Gastrocnemius medialis (tissue), 4 donors: Measurements from ENCODE around the gene RPS14. TPM values are rescaled to one million over a fixed set of nuclear protein-coding genes. Genes with fewer than 3 reads are reported as not detected.

ENCODE experiments used
- ATAC-seq, 2 donors: fragments of 150-250 bp; one replicate each; pipeline ENCODE4 v1.9.1; 2016
- DNase-seq, 2 donors: peaks; one replicate each; pipeline ENCODE4 v3.0.0-alpha.2; 2019
- H3K27ac ChIP-seq, 4 donors: fragments of 200-600 bp; sonication (generic); 1 replicate in 1 of 4; 2 replicates in 3 of 4; pipeline ENCODE4 v1.5.1; 2016 to 2018; ENCODE audit warnings: mild to moderate bottlenecking in 2 of 4, moderate library complexity in 1 of 4
- H3K27me3 ChIP-seq, 3 donors: fragments of 200-600 bp; sonication (generic) in 2 of 3; 1 replicate in 1 of 3; 2 replicates in 2 of 3; pipeline versions ENCODE4 v1.5.1 to v1.6.0; 2016 to 2019; ENCODE audit warnings: mild to moderate bottlenecking in 1 of 3, moderate library complexity in 1 of 3
- H3K36me3 ChIP-seq, 2 donors: fragments of 200-600 bp; sonication (generic) in 1 of 2; one replicate each; pipeline ENCODE4 v1.5.1; 2017 to 2018
- H3K4me1 ChIP-seq, 2 donors: fragments of 200-600 bp; sonication (generic) in 1 of 2; one replicate each; pipeline ENCODE4 v1.5.1; 2016 to 2017; ENCODE audit warnings: mild to moderate bottlenecking in 2 of 2
- H3K4me3 ChIP-seq, 4 donors: fragments of 200-600 bp; sonication (generic) in 3 of 4; 1 replicate in 1 of 4; 2 replicates in 3 of 4; pipeline ENCODE4 v1.5.1; 2016 to 2019; ENCODE audit warnings: mild to moderate bottlenecking in 2 of 4
- H3K9me3 ChIP-seq, 3 donors: fragments of 200-600 bp; sonication (generic) in 2 of 3; 1 replicate in 1 of 3; 2 replicates in 2 of 3; pipeline ENCODE4 v1.5.1; 2016 to 2019
- POLR2A ChIP-seq, 2 donors: fragments of 450-650 bp; IDR thresholded peaks; one replicate each; pipeline ENCODE4 v1.6.1; 2017; ENCODE audit warnings: antibody characterized with exemption in 2 of 2, mild to moderate bottlenecking in 2 of 2, moderate library complexity in 2 of 2
- in situ Hi-C, 4 donors: fragments of 200-750 bp; cut with MboI; loops; one replicate each; pipeline versions ENCODE4 v1.15.0 to v1.8.0; 2017; ENCODE audit warnings: low sequenced_read_pairs in 4 of 4
- intact Hi-C: fragments of 100-400 bp; cut with DNase I; formaldehyde crosslinking; loops from one replicate; pipeline ENCODE4 v1.15.1; 2023; ENCODE audit warnings: low total_unique reads
- total RNA-seq, 4 donors: library from RNA; depleted of rRNA; stranded (reverse); fragments of >200 nt; gene quantifications; one replicate each; pipeline versions ENCODE4 v1.1.0 to v1.2.3, GENCODE V29; 2016
- TF ChIP-seq, protein P1 (sequence below), 5 experiments: fragments of 450-650 bp in 3 of 5; fragments of 200-600 bp in 2 of 5; sonication (generic) in 2 of 5; IDR thresholded peaks in 4 of 5; conservative IDR thresholded peaks in 1 of 5; 1 replicate in 4 of 5; 2 replicates in 1 of 5; pipeline ENCODE4 v1.5.1; 2016 to 2019; ENCODE audit warnings: antibody characterized with exemption in 5 of 5, mild to moderate bottlenecking in 3 of 5, moderate library complexity in 3 of 5

The RPS14 gene
- total RNA-seq, 4 donors from 2014 or later, result 1,865 to 2,215 (median 2,024) TPM

DNA sequence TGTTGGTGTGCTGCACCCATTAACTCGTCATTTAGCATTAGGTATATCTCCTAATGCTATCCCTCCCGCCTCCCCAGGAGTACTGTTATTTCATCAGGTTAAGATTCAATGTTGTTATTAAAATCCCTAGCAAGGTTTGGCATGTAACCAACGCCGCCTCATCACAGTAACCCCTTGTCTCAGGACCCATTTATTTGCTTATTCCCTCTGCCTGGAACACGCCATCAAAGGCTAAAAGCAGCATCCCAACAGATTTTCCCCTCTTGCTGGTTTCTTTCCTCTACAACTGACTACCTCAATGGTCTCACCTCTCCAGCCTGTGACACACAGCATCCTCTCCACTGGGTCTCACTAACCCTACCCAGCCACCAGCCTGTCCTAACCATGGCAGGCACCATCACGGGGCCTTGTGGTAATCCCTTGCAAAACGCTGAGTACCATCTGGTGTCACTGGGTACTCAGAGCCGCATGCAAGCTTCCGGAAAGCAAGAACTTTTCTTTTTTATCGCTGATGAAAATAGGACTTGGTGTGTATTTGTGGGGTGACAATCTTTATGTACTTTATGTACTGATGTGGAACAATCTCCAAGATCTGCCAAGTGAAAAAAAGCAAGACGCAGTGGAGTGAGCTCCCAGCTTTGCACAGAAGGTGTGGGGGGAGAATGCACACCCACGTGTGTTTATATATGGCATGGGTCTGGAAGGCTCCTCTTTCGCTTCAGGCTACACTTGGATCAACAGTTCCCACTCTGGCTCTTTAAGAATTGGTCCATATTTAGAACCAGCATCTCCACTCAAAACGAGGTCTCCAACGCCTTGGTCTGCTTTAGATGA lies 6.1 kb downstream of the RPS14 start:
- intact Hi-C loops, result loop anchor here (10.0 kb wide), 1 partner anchor 231 kb away; no protein-coding TSS in a partner anchor
- Histone ChIP-seq H3K27me3 (no peaks in the 10 kb centered on the region), H3K9me3 (no peaks in the 10 kb centered on the region), H3K36me3 (peaks cover 0 to 49% of the 10 kb centered on the region in 2 donors), H3K4me3 (no peak overlapping the region), H3K4me1 (peaks cover 22 to 23% of the 10 kb centered on the region in 2 donors), H3K27ac (no peak overlapping the region)
- DNase-seq, result no peak
- no peak for ATAC-seq
- no peak for TF ChIP-seq POLR2A (IDR thresholded peaks at IDR 0.05)
- TF ChIP-seq, protein P1, sequence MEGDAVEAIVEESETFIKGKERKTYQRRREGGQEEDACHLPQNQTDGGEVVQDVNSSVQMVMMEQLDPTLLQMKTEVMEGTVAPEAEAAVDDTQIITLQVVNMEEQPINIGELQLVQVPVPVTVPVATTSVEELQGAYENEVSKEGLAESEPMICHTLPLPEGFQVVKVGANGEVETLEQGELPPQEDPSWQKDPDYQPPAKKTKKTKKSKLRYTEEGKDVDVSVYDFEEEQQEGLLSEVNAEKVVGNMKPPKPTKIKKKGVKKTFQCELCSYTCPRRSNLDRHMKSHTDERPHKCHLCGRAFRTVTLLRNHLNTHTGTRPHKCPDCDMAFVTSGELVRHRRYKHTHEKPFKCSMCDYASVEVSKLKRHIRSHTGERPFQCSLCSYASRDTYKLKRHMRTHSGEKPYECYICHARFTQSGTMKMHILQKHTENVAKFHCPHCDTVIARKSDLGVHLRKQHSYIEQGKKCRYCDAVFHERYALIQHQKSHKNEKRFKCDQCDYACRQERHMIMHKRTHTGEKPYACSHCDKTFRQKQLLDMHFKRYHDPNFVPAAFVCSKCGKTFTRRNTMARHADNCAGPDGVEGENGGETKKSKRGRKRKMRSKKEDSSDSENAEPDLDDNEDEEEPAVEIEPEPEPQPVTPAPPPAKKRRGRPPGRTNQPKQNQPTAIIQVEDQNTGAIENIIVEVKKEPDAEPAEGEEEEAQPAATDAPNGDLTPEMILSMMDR (IDR thresholded peaks at IDR 0.05 in 4 of 5, conservative IDR thresholded peaks at IDR 0.05 in 1 of 5), result no peak
- in situ Hi-C loops, result no loop called here

DNA sequence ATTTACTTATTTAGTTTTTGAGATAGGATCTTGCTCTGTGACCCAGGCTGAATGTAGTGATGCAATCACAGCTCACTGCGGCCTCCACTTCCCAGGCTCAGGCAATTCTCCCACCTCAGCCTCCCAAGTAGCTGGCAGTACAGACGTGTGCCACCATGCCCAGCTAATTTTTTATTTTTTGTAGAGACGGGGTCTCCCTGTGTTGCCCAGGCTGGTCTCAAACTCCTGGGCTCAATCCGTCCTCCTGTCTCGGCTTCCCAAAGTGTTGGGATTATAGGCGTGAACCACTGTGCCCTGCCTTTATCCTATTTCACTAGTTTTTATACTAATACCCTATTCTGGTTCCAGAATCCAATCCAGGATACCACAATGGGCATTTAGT lies 6.8 kb downstream of the RPS14 start:
- DNase-seq (no peak), ATAC-seq (no peak)
- no peak overlapping the region for H3K4me3 ChIP-seq
- intact Hi-C loops (loop anchor here (10.0 kb wide), 1 partner anchor 232 kb away; no protein-coding TSS in a partner anchor), in situ Hi-C loops (no loop called here)
- H3K9me3 ChIP-seq, result no peaks in the 10 kb centered on the region
- H3K4me1 ChIP-seq, result peaks cover 15% of the 10 kb centered on the region in 2 donors
- no peaks in the 10 kb centered on the region for H3K27me3 ChIP-seq
- peak overlapping the region in 3 of 4 donors; percentile 54 to 61 (median 57) for H3K27ac ChIP-seq
- TF ChIP-seq POLR2A (IDR thresholded peaks at IDR 0.05), result no peak
- TF ChIP-seq, protein P1 (IDR thresholded peaks at IDR 0.05 in 4 of 5, conservative IDR thresholded peaks at IDR 0.05 in 1 of 5), result no peak
- H3K36me3 ChIP-seq, result peaks cover 0 to 46% of the 10 kb centered on the region in 2 donors

DNA sequence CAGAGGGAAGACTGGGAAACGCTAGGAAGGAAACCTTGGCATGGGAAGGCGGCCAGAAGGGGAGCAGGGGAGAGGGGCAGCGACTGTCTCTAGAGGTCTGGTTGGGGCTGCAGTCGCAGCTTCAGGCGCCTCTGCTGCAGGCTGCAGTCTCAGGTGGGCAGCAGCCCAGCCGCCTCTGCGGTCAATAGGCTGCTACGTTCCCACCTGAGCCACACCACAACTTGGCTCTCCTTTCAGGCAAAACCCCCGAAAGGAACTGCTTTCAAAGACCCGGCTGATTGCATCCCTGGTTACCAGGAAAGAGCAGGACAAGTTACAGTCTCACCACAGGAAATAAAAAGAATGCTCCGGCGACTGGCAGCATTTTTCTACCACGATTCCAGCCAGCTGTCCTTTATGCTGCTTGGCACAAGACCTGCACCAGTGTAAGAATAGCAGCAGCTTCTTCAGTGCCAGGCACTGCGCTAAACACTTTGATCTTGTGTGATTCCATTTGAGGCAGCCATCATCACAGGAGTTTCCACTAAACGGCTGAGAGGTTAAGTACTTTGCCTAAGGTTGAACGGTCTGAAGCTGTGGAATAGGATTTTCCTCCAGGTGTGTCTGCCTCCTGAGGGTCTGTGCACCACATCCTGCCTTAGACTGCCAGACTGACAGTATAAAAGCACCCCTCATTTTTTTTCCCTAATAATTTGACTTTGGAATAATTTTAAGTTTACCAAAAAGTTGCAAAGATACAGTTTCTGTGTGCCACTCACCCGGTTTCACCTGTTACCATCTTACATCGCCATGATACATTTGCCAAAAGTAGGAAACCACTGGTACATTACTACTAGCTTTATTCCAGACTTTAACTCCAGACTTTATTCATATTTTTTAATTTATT lies 7.5 kb downstream of the RPS14 start:
- H3K4me3 ChIP-seq, result no peak overlapping the region
- intact Hi-C loops, result loop anchor here (10.0 kb wide), 1 partner anchor 233 kb away; no protein-coding TSS in a partner anchor
- peak; percentile 31 to 60 for DNase-seq
- H3K27me3 ChIP-seq, result no peaks in the 10 kb centered on the region
- H3K9me3 ChIP-seq, result no peaks in the 10 kb centered on the region
- H3K27ac ChIP-seq, result peak overlapping the region; percentile 37 to 61 (median 56)
- H3K4me1 ChIP-seq, result peaks cover 10 to 14% of the 10 kb centered on the region in 2 donors
- H3K36me3 ChIP-seq, result peaks cover 0 to 39% of the 10 kb centered on the region in 2 donors
- TF ChIP-seq, protein P1 (IDR thresholded peaks at IDR 0.05 in 4 of 5, conservative IDR thresholded peaks at IDR 0.05 in 1 of 5), result no peak
- TF ChIP-seq POLR2A (IDR thresholded peaks at IDR 0.05), result no peak
- in situ Hi-C loops, result no loop called here
- peak; percentile 86 to 90 for ATAC-seq

DNA sequence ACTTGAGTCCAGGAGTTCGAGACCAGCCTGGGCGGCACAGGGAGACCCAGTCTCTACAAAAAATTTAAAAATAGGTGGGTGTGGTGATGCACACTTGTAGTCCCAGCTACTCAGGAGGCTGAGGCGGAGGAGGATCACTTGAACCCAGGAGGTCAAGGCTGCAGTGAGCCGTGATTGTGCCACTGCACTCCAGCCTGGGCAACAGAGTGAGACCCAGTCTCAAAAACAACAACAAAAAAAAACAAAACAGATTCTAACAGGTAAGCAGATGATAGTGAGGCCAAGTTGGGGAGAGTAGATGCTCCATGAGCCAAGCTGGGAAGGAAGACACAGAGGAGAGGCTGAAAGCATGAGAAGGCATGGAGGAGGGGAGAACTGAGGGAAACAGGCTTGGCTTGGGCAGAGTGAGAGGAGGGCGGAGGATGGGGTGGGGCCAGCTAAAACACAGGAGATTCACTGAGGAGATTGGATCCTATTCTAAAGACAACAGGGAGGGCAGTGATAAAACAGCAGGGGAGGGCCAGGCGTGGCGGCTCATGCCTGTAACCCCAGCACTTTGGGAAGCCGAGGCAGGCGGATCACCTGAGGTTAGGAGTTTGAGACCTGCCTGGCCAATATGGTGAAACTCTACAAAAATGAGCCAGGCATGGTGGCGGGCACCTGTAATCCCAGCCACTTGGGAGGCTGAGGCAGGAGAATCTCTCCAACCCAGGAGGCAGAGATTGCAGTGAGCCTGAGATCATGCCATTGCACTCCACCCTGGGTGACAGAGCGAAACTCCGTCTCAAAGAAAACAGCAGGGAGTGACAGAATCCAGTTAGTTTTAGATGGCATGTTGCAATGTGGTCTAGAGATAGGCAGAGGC lies 8.4 kb downstream of the RPS14 start:
- Histone ChIP-seq H3K27ac (peak overlapping the region in 1 of 4 donors; percentile 57), H3K27me3 (no peaks in the 10 kb centered on the region), H3K4me3 (no peak overlapping the region), H3K36me3 (peaks cover 0 to 31% of the 10 kb centered on the region in 2 donors), H3K4me1 (peaks cover 10 to 14% of the 10 kb centered on the region in 2 donors), H3K9me3 (no peaks in the 10 kb centered on the region)
- no peak for ATAC-seq
- no peak for TF ChIP-seq POLR2A (IDR thresholded peaks at IDR 0.05)
- TF ChIP-seq, protein P1 (IDR thresholded peaks at IDR 0.05 in 4 of 5, conservative IDR thresholded peaks at IDR 0.05 in 1 of 5), result no peak
- no peak for DNase-seq
- intact Hi-C loops, result loop anchor here (10.0 kb wide), 1 partner anchor 234 kb away; no protein-coding TSS in a partner anchor
- in situ Hi-C loops, result no loop called here
